Measurements from ENCODE around the gene SLC2A5. TPM values are rescaled to one million over a fixed set of nuclear protein-coding genes. Genes with fewer than 3 reads are reported as not detected.
A peak's percentile ranks its signal among the peaks of the same experiment; 100 is the strongest.
"Not testable (repeated sequence)": the region's sequence is repeated elsewhere in the genome, so short reads cannot be mapped to it uniquely, and the experiment has no call there.

Gene SLC2A5
- total RNA-seq, result 0.82 TPM

- no peak for DNase-seq (ENCODE audit: low spot score in 2 of 2)
- no peak for FAIRE-seq
These were observed at the start of gene SLC2A5 for GRCh38 chr1:9069326-9070100. TSS of gene SLC2A5 (minus strand) at chr1:9069635. CDS start at chr1:9069536, 99 bp downstream.

- DNase-seq (ENCODE audit: low spot score in 2 of 2) (no peak), FAIRE-seq (no peak)
These were observed 48.8 kb upstream of the SLC2A5 start for GRCh38 chr1:9118186-9118585.

- DNase-seq (ENCODE audit: low spot score in 2 of 2) (no peak), FAIRE-seq (no peak)
These were observed 46.1 kb upstream of the SLC2A5 start for GRCh38 chr1:9115351-9116205.

- FAIRE-seq, result no peak
- DNase-seq (ENCODE audit: low spot score in 2 of 2), result no peak
These were observed 43.8 kb upstream of the SLC2A5 start for GRCh38 chr1:9112961-9113880.

GRCh38 chr1:9111957-9112356, 42.5 kb upstream of the SLC2A5 start:
- no peak for DNase-seq (ENCODE audit: low spot score in 2 of 2)
- no peak for FAIRE-seq

- FAIRE-seq, result no peak
- no peak for DNase-seq (ENCODE audit: low spot score in 2 of 2)
These were observed 41.9 kb upstream of the SLC2A5 start for GRCh38 chr1:9111357-9111691.

- DNase-seq (ENCODE audit: low spot score in 2 of 2), result peak; percentile 46 to 80
- no peak for FAIRE-seq
These were observed 41.4 kb upstream of the SLC2A5 start for GRCh38 chr1:9110669-9111356.

- no peak for DNase-seq (ENCODE audit: low spot score in 2 of 2)
- no peak for FAIRE-seq
These were observed 38.7 kb upstream of the SLC2A5 start for GRCh38 chr1:9108056-9108665.

GRCh38 chr1:9107136-9107535, 37.7 kb upstream of the SLC2A5 start:
- FAIRE-seq (no peak), DNase-seq (ENCODE audit: low spot score in 2 of 2) (no peak)

GRCh38 chr1:9106286-9106685, 36.9 kb upstream of the SLC2A5 start:
- no peak for FAIRE-seq
- no peak for DNase-seq (ENCODE audit: low spot score in 2 of 2)

- DNase-seq (ENCODE audit: low spot score in 2 of 2), result no peak
- no peak for FAIRE-seq
These were observed 36.0 kb upstream of the SLC2A5 start for GRCh38 chr1:9105336-9105867.

GRCh38 chr1:9101510-9102146, 32.2 kb upstream of the SLC2A5 start:
- DNase-seq (ENCODE audit: low spot score in 2 of 2), result peak; percentile 19 to 68
- FAIRE-seq, result no peak

- FAIRE-seq, result no peak
- no peak for DNase-seq (ENCODE audit: low spot score in 2 of 2)
These were observed 31.1 kb upstream of the SLC2A5 start for GRCh38 chr1:9100471-9101043.

- no peak for FAIRE-seq
- no peak for DNase-seq (ENCODE audit: low spot score in 2 of 2)
These were observed 30.1 kb upstream of the SLC2A5 start for GRCh38 chr1:9099555-9099954.

- DNase-seq (ENCODE audit: low spot score in 2 of 2), result no peak
- no peak for FAIRE-seq
These were observed 28.7 kb upstream of the SLC2A5 start for GRCh38 chr1:9097947-9098705.

GRCh38 chr1:9095818-9096217, 26.4 kb upstream of the SLC2A5 start:
- no peak for FAIRE-seq
- DNase-seq (ENCODE audit: low spot score in 2 of 2), result no peak

- not testable (repeated sequence) for FAIRE-seq; DNase-seq (ENCODE audit: low spot score in 2 of 2)
These were observed 24.7 kb upstream of the SLC2A5 start for GRCh38 chr1:9093996-9094595.
